ENCODE results near the gene MCUB. TPM values are rescaled to one million over a fixed set of nuclear protein-coding genes. Genes with fewer than 3 reads are reported as not detected.
"Not testable (repeated sequence)": the region's sequence is repeated elsewhere in the genome, so short reads cannot be mapped to it uniquely, and the experiment has no call there.

Gene MCUB
- total RNA-seq, 1 experiment from 2014 or later, result 24.1 TPM

- no peak for TF ChIP-seq TCF7L2 (IDR thresholded peaks at IDR 0.05; ENCODE audit: low read depth, low read length)
- no peak for TF ChIP-seq REST (IDR thresholded peaks at IDR 0.05; ENCODE audit: insufficient read depth in 1 of 2, low read depth in 2 of 2, low read length in 1 of 2)
- no peak for TF ChIP-seq POLR2AphosphoS5 (IDR thresholded peaks at IDR 0.05; ENCODE audit: low read depth, low read length)
- no peak for TF ChIP-seq SIN3A (IDR thresholded peaks at IDR 0.05; ENCODE audit: borderline replicate concordance, insufficient read depth, low read depth, low read length)
- no peak for TF ChIP-seq CTCF (IDR thresholded peaks at IDR 0.05)
- ATAC-seq (no peak), DNase-seq (ENCODE audit: low read depth, low spot score) (no peak)
- no peaks in the 10 kb centered on the region for H3K27me3 ChIP-seq (ENCODE audit: control insufficient read depth, insufficient read depth, low read length)
- no peaks in the 10 kb centered on the region for H3K9me3 ChIP-seq (ENCODE audit: control insufficient read depth, insufficient read depth, low read depth, low read length)
- no peaks in the 10 kb centered on the region; the same call in 1 of the 2 replicates for H3K4me1 ChIP-seq (ENCODE audit: control insufficient read depth, insufficient read depth, low read length)
- no peaks in the 10 kb centered on the region for H3K36me3 ChIP-seq (ENCODE audit: control insufficient read depth, insufficient read depth, low read length)
- no peak overlapping the region for H3K27ac ChIP-seq (ENCODE audit: low read length)
- no peak overlapping the region for H3K4me3 ChIP-seq (ENCODE audit: low read depth in 2 of 2, low read length in 2 of 2)
- CTCF ChIA-PET, result no interaction called here
- in situ Hi-C loops (cut with HindIII; ENCODE audit: low pct_unique_long_range_greater_than_20kb, low sequenced_read_pairs), result no loop called here
- no TSS peak for BruUV-seq (replicated peaks)
- intact Hi-C loops (cut with micrococcal nuclease; ENCODE audit: unreplicated experiment), result no loop called here
- POLR2A ChIA-PET, result interaction anchor here (0.6 kb wide), 1 partner anchor 110 kb away, joined by 11 read pairs; no protein-coding TSS in a partner anchor
Observed at GRCh38 chr4:109554971-109555370, 5.1 kb upstream of the MCUB start.

GRCh38 chr4:109557433-109557832 is 2.6 kb upstream of the MCUB start:
- intact Hi-C loops (cut with micrococcal nuclease; ENCODE audit: unreplicated experiment), result no loop called here
- no peak overlapping the region for H3K27ac ChIP-seq (ENCODE audit: low read length)
- TF ChIP-seq TCF7L2 (IDR thresholded peaks at IDR 0.05; ENCODE audit: low read depth, low read length), result no peak
- no peak for TF ChIP-seq CTCF (IDR thresholded peaks at IDR 0.05)
- TF ChIP-seq SIN3A (IDR thresholded peaks at IDR 0.05; ENCODE audit: borderline replicate concordance, insufficient read depth, low read depth, low read length), result no peak
- no peak for TF ChIP-seq POLR2AphosphoS5 (IDR thresholded peaks at IDR 0.05; ENCODE audit: low read depth, low read length)
- no peak for TF ChIP-seq REST (IDR thresholded peaks at IDR 0.05; ENCODE audit: insufficient read depth in 1 of 2, low read depth in 2 of 2, low read length in 1 of 2)
- in situ Hi-C loops (cut with HindIII; ENCODE audit: low pct_unique_long_range_greater_than_20kb, low sequenced_read_pairs), result no loop called here
- H3K27me3 ChIP-seq (ENCODE audit: control insufficient read depth, insufficient read depth, low read length), result no peaks in the 10 kb centered on the region
- no peak for DNase-seq (ENCODE audit: low read depth, low spot score)
- H3K36me3 ChIP-seq (ENCODE audit: control insufficient read depth, insufficient read depth, low read length), result peaks cover 3% of the 10 kb centered on the region; the same call in 1 of the 2 replicates
- H3K9me3 ChIP-seq (ENCODE audit: control insufficient read depth, insufficient read depth, low read depth, low read length), result no peaks in the 10 kb centered on the region
- ChIA-PET CTCF (no interaction called here), POLR2A (no interaction called here)
- no peak overlapping the region for H3K4me3 ChIP-seq (ENCODE audit: low read depth in 2 of 2, low read length in 2 of 2)
- BruUV-seq (replicated peaks), result no TSS peak
- ATAC-seq, result no peak
- no peaks in the 10 kb centered on the region; the same call in 1 of the 2 replicates for H3K4me1 ChIP-seq (ENCODE audit: control insufficient read depth, insufficient read depth, low read length)

- BruUV-seq (replicated peaks); intact Hi-C loops (cut with micrococcal nuclease; ENCODE audit: unreplicated experiment); in situ Hi-C loops (cut with HindIII; ENCODE audit: low pct_unique_long_range_greater_than_20kb, low sequenced_read_pairs); H3K27ac ChIP-seq (ENCODE audit: low read length); H3K4me3 ChIP-seq (ENCODE audit: low read depth in 2 of 2, low read length in 2 of 2); ATAC-seq; H3K9me3 ChIP-seq (ENCODE audit: control insufficient read depth, insufficient read depth, low read depth, low read length); H3K36me3 ChIP-seq (ENCODE audit: control insufficient read depth, insufficient read depth, low read length); DNase-seq (ENCODE audit: low read depth, low spot score); H3K4me1 ChIP-seq (ENCODE audit: control insufficient read depth, insufficient read depth, low read length); H3K27me3 ChIP-seq (ENCODE audit: control insufficient read depth, insufficient read depth, low read length); POLR2A ChIA-PET; CTCF ChIA-PET: not testable (repeated sequence)
Observed at GRCh38 chr4:109558095-109558494, 2.0 kb upstream of the MCUB start.
